Measurements from ENCODE around the gene IKZF3. TPM values are rescaled to one million over a fixed set of nuclear protein-coding genes. Genes with fewer than 3 reads are reported as not detected.
"Not testable (repeated sequence)": the region's sequence is repeated elsewhere in the genome, so short reads cannot be mapped to it uniquely, and the experiment has no call there.

Gene IKZF3
- 14.7 and 15.9 TPM in 2 replicates for total RNA-seq

- intact Hi-C loops (cut with micrococcal nuclease), result loop anchor here (1.0 to 5.0 kb wide), 3 partner anchors 52 to 242 kb away; partner anchors contain the start of gene MIEN1
Observed at GRCh38 chr17:39863918-39864746, at the start of gene IKZF3. Gene IKZF3 (minus strand): TSS chr17:39864312. CDS start chr17:39864126, 186 bp downstream.

GRCh38 chr17:39908789-39909352 lies 44.8 kb upstream of the IKZF3 start:
- Mint-ChIP-seq H3K27me3 (no peaks in the 10 kb centered on the region), H3K36me3 (ENCODE audit: low read depth) (peaks cover 61% of the 10 kb centered on the region), H3K27ac (no peak overlapping the region), H3K4me1 (peaks cover 27% of the 10 kb centered on the region), H3K9me3 (no peaks in the 10 kb centered on the region), H3K4me3 (no peak overlapping the region)
- intact Hi-C loops (cut with micrococcal nuclease), result no loop called here
- DNase-seq, result no peak

More at GRCh38 chr17:39863918-39864746, at the start of gene IKZF3:
- peak within 1 kb of the TSS; percentile 87 for H3K27ac Mint-ChIP-seq
- H3K4me3 Mint-ChIP-seq, result peak within 1 kb of the TSS; percentile 90
- DNase-seq, result peak; percentile 95
- peaks cover 2% of the 10 kb centered on the region for H3K36me3 Mint-ChIP-seq (ENCODE audit: low read depth)
- peaks cover 4% of the 10 kb centered on the region for H3K27me3 Mint-ChIP-seq
- H3K9me3 Mint-ChIP-seq, result no peaks in the 10 kb centered on the region
- peaks cover 51% of the 10 kb centered on the region for H3K4me1 Mint-ChIP-seq

- no peaks in the 10 kb centered on the region for H3K27me3 Mint-ChIP-seq
- peak overlapping the region; percentile 79 for H3K27ac Mint-ChIP-seq
- no peak for DNase-seq
- H3K4me3 Mint-ChIP-seq, result no peak overlapping the region
- no peaks in the 10 kb centered on the region for H3K9me3 Mint-ChIP-seq
- peaks cover 34% of the 10 kb centered on the region for H3K4me1 Mint-ChIP-seq
- H3K36me3 Mint-ChIP-seq (ENCODE audit: low read depth), result peaks cover 59% of the 10 kb centered on the region
- intact Hi-C loops (cut with micrococcal nuclease), result no loop called here
Observed at GRCh38 chr17:39904990-39905288, 40.8 kb upstream of the IKZF3 start.

- Mint-ChIP-seq H3K27ac (peak overlapping the region; percentile 66), H3K4me1 (peaks cover 34% of the 10 kb centered on the region), H3K27me3 (no peaks in the 10 kb centered on the region), H3K9me3 (no peaks in the 10 kb centered on the region), H3K36me3 (ENCODE audit: low read depth) (peaks cover 54% of the 10 kb centered on the region), H3K4me3 (peak overlapping the region; percentile 73)
- intact Hi-C loops (cut with micrococcal nuclease), result loop anchor here (2.0 kb wide), 1 partner anchor 23 kb away; the partner anchor contains the start of genes LRRC3C and ORMDL3
- DNase-seq, result peak; percentile 84
Observed at GRCh38 chr17:39903158-39903884, 39.2 kb upstream of the IKZF3 start.

GRCh38 chr17:39902027-39902426 lies 37.9 kb upstream of the IKZF3 start:
- not testable (repeated sequence) for H3K27ac Mint-ChIP-seq, H3K9me3 Mint-ChIP-seq
- intact Hi-C loops (cut with micrococcal nuclease), result loop anchor here (2.0 kb wide), 1 partner anchor 25 kb away; the partner anchor contains the start of genes LRRC3C and ORMDL3

DNA sequence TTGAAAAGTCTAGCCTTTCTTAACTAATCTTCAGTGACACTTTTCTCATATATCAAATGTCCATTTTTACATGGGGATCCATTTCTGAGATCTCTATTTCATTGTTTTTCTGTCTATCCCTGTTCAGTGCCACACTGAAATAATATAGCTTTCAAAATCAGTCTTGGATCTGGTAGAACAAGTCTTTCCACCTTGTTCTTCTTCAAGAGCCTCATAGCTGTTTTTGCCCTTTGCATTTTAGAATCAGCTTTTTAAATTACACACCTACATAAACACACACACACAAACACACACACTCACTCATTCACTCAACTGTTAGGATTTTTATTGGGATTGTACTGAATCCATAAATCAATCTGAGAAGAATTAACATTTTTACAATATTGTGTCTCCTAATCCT lies 35.1 kb upstream of the IKZF3 start:
- H3K9me3 Mint-ChIP-seq, result no peaks in the 10 kb centered on the region
- H3K4me3 Mint-ChIP-seq, result no peak overlapping the region
- no peak overlapping the region for H3K27ac Mint-ChIP-seq
- peaks cover 24% of the 10 kb centered on the region for H3K36me3 Mint-ChIP-seq (ENCODE audit: low read depth)
- DNase-seq, result no peak
- H3K4me1 Mint-ChIP-seq, result peaks cover 15% of the 10 kb centered on the region
- no peaks in the 10 kb centered on the region for H3K27me3 Mint-ChIP-seq
- intact Hi-C loops (cut with micrococcal nuclease), result no loop called here

More at GRCh38 chr17:39902027-39902426, 37.9 kb upstream of the IKZF3 start:
- Mint-ChIP-seq H3K4me1 (peaks cover 34% of the 10 kb centered on the region), H3K36me3 (ENCODE audit: low read depth) (peaks cover 47% of the 10 kb centered on the region)
- not testable (repeated sequence) for H3K27me3 Mint-ChIP-seq, DNase-seq, H3K4me3 Mint-ChIP-seq

GRCh38 chr17:39898088-39898487 lies 34.0 kb upstream of the IKZF3 start:
- no peak for DNase-seq
- Mint-ChIP-seq H3K4me1 (peaks cover 8% of the 10 kb centered on the region), H3K27ac (no peak overlapping the region), H3K27me3 (no peaks in the 10 kb centered on the region), H3K4me3 (no peak overlapping the region), H3K9me3 (no peaks in the 10 kb centered on the region), H3K36me3 (ENCODE audit: low read depth) (peaks cover 19% of the 10 kb centered on the region)
- intact Hi-C loops (cut with micrococcal nuclease), result no loop called here

- intact Hi-C loops (cut with micrococcal nuclease), result no loop called here
- peak; percentile 44 for DNase-seq
- Mint-ChIP-seq H3K4me1 (peaks cover 5% of the 10 kb centered on the region), H3K36me3 (ENCODE audit: low read depth) (peaks cover 8% of the 10 kb centered on the region), H3K27me3 (peaks cover 7% of the 10 kb centered on the region), H3K9me3 (no peaks in the 10 kb centered on the region), H3K27ac (peak overlapping the region; percentile 12), H3K4me3 (no peak overlapping the region)
Observed at GRCh38 chr17:39894681-39895376, 30.7 kb upstream of the IKZF3 start.

GRCh38 chr17:39889200-39889599 lies 25.1 kb upstream of the IKZF3 start:
- no peaks in the 10 kb centered on the region for H3K36me3 Mint-ChIP-seq (ENCODE audit: low read depth)
- DNase-seq, result no peak
- peaks cover 24% of the 10 kb centered on the region for H3K27me3 Mint-ChIP-seq
- H3K9me3 Mint-ChIP-seq, result no peaks in the 10 kb centered on the region
- H3K4me3 Mint-ChIP-seq, result no peak overlapping the region
- no peak overlapping the region for H3K27ac Mint-ChIP-seq
- intact Hi-C loops (cut with micrococcal nuclease), result no loop called here
- H3K4me1 Mint-ChIP-seq, result no peaks in the 10 kb centered on the region

GRCh38 chr17:39887078-39887477 lies 23.0 kb upstream of the IKZF3 start:
- intact Hi-C loops (cut with micrococcal nuclease), result no loop called here
- Mint-ChIP-seq H3K4me3 (no peak overlapping the region), H3K27me3 (peaks cover 24% of the 10 kb centered on the region), H3K36me3 (ENCODE audit: low read depth) (no peaks in the 10 kb centered on the region), H3K4me1 (no peaks in the 10 kb centered on the region), H3K9me3 (no peaks in the 10 kb centered on the region), H3K27ac (no peak overlapping the region)
- DNase-seq, result no peak

DNA sequence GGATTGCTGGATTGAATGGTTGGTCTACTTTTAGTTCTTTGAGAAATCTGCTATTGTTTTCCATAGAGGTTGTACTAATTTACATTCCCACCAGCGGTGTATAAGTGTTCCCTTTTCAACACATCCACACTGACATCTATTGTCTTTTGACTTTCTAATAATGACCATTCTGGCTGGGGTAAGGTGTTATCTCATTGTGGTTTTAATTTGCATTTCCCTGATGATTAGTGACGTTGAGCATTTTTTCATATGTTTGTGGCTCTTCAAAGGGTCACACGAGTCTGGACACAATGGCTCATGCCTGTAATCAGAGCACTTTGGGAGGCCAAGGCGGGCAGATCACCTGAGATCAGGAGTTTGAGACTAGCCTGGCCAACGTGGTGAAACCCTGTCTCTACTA lies 22.0 kb upstream of the IKZF3 start:
- H3K9me3 Mint-ChIP-seq; H3K4me1 Mint-ChIP-seq; H3K27ac Mint-ChIP-seq; intact Hi-C loops (cut with micrococcal nuclease); DNase-seq; H3K4me3 Mint-ChIP-seq; H3K36me3 Mint-ChIP-seq (ENCODE audit: low read depth): not testable (repeated sequence)
- peaks cover 21% of the 10 kb centered on the region for H3K27me3 Mint-ChIP-seq

- Mint-ChIP-seq H3K4me1 (peaks cover 2% of the 10 kb centered on the region), H3K9me3 (no peaks in the 10 kb centered on the region), H3K36me3 (ENCODE audit: low read depth) (no peaks in the 10 kb centered on the region), H3K4me3 (no peak overlapping the region), H3K27me3 (peaks cover 20% of the 10 kb centered on the region), H3K27ac (no peak overlapping the region)
- no peak for DNase-seq
- intact Hi-C loops (cut with micrococcal nuclease), result no loop called here
Observed at GRCh38 chr17:39872751-39873150, 8.6 kb upstream of the IKZF3 start.

DNA sequence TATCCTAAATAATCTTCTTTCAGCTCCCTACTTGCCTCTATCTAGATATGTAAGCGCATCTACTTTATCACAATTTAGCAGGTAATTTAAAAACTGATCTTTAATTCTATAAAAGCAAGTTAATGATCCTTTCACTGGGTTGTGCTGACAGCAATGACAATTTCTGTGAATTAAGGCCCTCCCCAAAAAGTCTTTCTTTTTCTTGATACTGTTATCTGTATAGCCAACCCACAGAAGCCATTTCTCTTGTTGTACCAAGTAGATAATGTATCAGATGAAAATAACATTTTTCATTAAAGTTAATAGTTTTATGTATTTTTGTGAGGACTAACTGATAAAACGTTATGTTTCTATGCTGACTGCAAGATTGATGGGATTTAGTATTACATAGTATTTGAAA lies 7.7 kb upstream of the IKZF3 start:
- no peaks in the 10 kb centered on the region for H3K9me3 Mint-ChIP-seq
- no peak overlapping the region for H3K4me3 Mint-ChIP-seq
- H3K4me1 Mint-ChIP-seq, result peaks cover 12% of the 10 kb centered on the region
- no peak overlapping the region for H3K27ac Mint-ChIP-seq
- no peaks in the 10 kb centered on the region for H3K36me3 Mint-ChIP-seq (ENCODE audit: low read depth)
- no peak for DNase-seq
- intact Hi-C loops (cut with micrococcal nuclease), result no loop called here
- peaks cover 18% of the 10 kb centered on the region for H3K27me3 Mint-ChIP-seq
